Immature natural killer cell (primary cell): ENCODE data around the gene VPS13C. TPM values are rescaled to one million over a fixed set of nuclear protein-coding genes. Genes with fewer than 3 reads are reported as not detected.

Experiments used
- DNase-seq, 3 donors: peaks; one replicate each; pipeline ENCODE4 v3.0.0; 2022; ENCODE audit warnings: mixed read lengths in 1 of 3
- H3K27ac Mint-ChIP-seq, 6 donors: one replicate each; pipeline ENCODE4 v1.8.0; 2020; ENCODE audit warnings: mixed read lengths in 6 of 6, mild to moderate bottlenecking in 5 of 6, inconsistent platforms in 4 of 6, moderate library complexity in 3 of 6
- H3K27me3 Mint-ChIP-seq, 3 donors: one replicate each; pipeline ENCODE4 v1.8.0; 2020 to 2021; ENCODE audit warnings: low read depth in 3 of 3, mild to moderate bottlenecking in 3 of 3, mixed read lengths in 3 of 3, moderate library complexity in 3 of 3, inconsistent platforms in 1 of 3
- H3K36me3 Mint-ChIP-seq, 3 donors: one replicate each; pipeline ENCODE4 v1.8.0; 2020; ENCODE audit warnings: mixed read lengths in 3 of 3, inconsistent platforms in 2 of 3, mild to moderate bottlenecking in 2 of 3
- H3K4me1 Mint-ChIP-seq, 2 donors: one replicate each; pipeline ENCODE4 v1.8.0; 2020; ENCODE audit warnings: inconsistent platforms in 2 of 2, mild to moderate bottlenecking in 2 of 2, mixed read lengths in 2 of 2, moderate library complexity in 1 of 2
- H3K4me3 Mint-ChIP-seq, 5 donors: one replicate each; pipeline ENCODE4 v1.8.0; 2020; ENCODE audit warnings: mild to moderate bottlenecking in 5 of 5, mixed read lengths in 5 of 5, inconsistent platforms in 3 of 5, moderate library complexity in 3 of 5
- H3K9me3 Mint-ChIP-seq, 6 donors: one replicate each; pipeline ENCODE4 v1.8.0; 2020; ENCODE audit warnings: mild to moderate bottlenecking in 6 of 6, mixed read lengths in 6 of 6, inconsistent platforms in 4 of 6, moderate library complexity in 3 of 6
- polyA plus RNA-seq, 3 donors: library from polyadenylated mRNA; unstranded; fragments of 300-500 nt; fragmentation: Illumina TruSeq; gene quantifications; one replicate each; pipeline ENCODE4 v1.2.3, GENCODE V29; 2021

Gene VPS13C
- polyA plus RNA-seq, 3 donors from 2014 or later: 9.8 to 18.5 (median 11.1) TPM

- peaks cover 5 to 24% (median 19%) of the 10 kb centered on the region in 6 donors for H3K9me3 Mint-ChIP-seq
- no peak for DNase-seq
- peak overlapping the region in 1 of 6 donors; percentile 45 for H3K27ac Mint-ChIP-seq
- H3K27me3 Mint-ChIP-seq: peaks cover 0 to 3% (median 0%) of the 10 kb centered on the region in 3 donors
- peaks cover 0 to 14% of the 10 kb centered on the region in 2 donors for H3K4me1 Mint-ChIP-seq
- H3K4me3 Mint-ChIP-seq: no peak overlapping the region
- peaks cover 42 to 51% (median 50%) of the 10 kb centered on the region in 3 donors for H3K36me3 Mint-ChIP-seq
These were observed 170.5 kb downstream of the VPS13C start for GRCh38 chr15:61889706-61890105.

GRCh38 chr15:61888074-61888780, 172.0 kb downstream of the VPS13C start:
- no peak for DNase-seq
- H3K4me1 Mint-ChIP-seq: peaks cover 0 to 8% of the 10 kb centered on the region in 2 donors
- peaks cover 0 to 1% (median 0%) of the 10 kb centered on the region in 3 donors for H3K27me3 Mint-ChIP-seq
- peaks cover 5 to 12% (median 11%) of the 10 kb centered on the region in 6 donors for H3K9me3 Mint-ChIP-seq
- no peak overlapping the region for H3K4me3 Mint-ChIP-seq
- peaks cover 30 to 36% (median 35%) of the 10 kb centered on the region in 3 donors for H3K36me3 Mint-ChIP-seq
- no peak overlapping the region for H3K27ac Mint-ChIP-seq

DNA sequence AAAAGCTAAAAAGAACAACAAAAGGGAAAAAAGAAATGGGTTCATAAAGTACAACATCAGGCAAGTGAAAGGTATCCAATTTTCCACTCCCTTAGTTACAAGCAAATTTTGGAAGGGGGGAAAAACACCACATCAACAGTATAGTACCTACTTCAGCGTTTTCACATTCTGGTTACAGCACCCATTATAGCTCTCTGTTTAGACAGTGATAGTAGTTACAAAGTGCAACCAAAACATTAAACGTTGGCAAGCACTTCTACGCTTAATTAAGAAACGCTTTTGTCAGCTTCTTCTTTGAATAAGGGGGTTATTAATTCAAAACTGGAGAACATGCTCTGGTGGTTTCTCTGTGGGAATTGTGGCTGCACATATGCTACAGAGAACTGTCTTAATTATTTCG, 180.2 kb downstream of the VPS13C start:
- no peak overlapping the region for H3K4me3 Mint-ChIP-seq
- H3K27ac Mint-ChIP-seq: no peak overlapping the region
- DNase-seq: no peak
- peaks cover 9 to 26% (median 21%) of the 10 kb centered on the region in 3 donors for H3K36me3 Mint-ChIP-seq
- H3K27me3 Mint-ChIP-seq: no peaks in the 10 kb centered on the region
- H3K4me1 Mint-ChIP-seq: no peaks in the 10 kb centered on the region
- no peaks in the 10 kb centered on the region for H3K9me3 Mint-ChIP-seq

DNA sequence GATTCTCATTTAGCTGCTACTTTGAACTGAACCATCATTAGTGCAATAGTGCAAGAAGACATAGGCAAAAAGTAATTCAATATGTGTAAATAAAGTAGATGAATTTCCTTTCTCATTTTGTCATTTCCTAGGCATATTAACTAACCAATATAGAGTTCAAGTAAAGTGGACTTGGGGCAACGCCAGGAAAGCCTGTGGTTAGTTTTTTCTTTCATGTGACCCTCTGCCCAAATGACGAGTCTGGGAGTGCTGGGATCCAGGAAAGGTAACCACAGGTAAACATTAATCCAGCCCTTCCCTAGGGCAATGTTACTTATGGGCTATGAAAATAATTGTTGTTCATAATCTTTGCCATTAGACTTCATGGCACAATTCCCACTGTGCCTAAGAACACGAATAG, 181.0 kb downstream of the VPS13C start:
- no peaks in the 10 kb centered on the region for H3K9me3 Mint-ChIP-seq
- no peak overlapping the region for H3K4me3 Mint-ChIP-seq
- no peaks in the 10 kb centered on the region for H3K27me3 Mint-ChIP-seq
- H3K27ac Mint-ChIP-seq: no peak overlapping the region
- peaks cover 9 to 26% (median 21%) of the 10 kb centered on the region in 3 donors for H3K36me3 Mint-ChIP-seq
- H3K4me1 Mint-ChIP-seq: no peaks in the 10 kb centered on the region
- no peak for DNase-seq

DNA sequence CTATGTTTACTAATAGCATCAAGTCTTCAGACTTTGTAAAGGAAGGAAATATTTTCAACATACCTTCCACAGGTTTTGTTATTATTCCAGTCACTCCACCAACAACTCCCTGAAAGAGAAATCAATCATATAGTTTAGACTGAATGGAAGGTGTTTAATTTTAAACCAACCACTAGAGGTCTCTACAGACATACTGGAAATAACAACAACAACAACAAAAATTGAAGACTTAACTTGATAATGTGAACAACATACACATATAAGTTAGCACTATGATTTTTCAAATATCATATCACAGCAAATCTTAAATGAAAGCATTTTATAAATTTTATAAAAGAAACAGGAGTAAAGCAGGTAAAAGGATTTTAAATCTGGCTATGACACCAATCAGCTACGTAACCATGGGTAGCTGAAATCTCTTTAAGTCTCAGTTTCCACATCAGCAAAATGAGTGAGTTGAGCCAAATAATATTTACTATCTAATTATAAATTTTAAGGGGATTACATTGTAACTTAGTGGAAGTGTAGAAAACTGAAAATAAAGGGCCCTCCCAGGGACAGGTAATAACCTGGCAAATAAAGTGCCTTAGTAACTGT, 188.2 kb downstream of the VPS13C start:
- H3K4me3 Mint-ChIP-seq: no peak overlapping the region
- H3K9me3 Mint-ChIP-seq: no peaks in the 10 kb centered on the region
- H3K4me1 Mint-ChIP-seq: peaks cover 0 to 1% of the 10 kb centered on the region in 2 donors
- no peaks in the 10 kb centered on the region for H3K27me3 Mint-ChIP-seq
- H3K27ac Mint-ChIP-seq: peak overlapping the region in 1 of 6 donors; percentile 29
- DNase-seq: peak in 1 of 3 donors; percentile 7
- peaks cover 29 to 52% (median 34%) of the 10 kb centered on the region in 3 donors for H3K36me3 Mint-ChIP-seq

DNA sequence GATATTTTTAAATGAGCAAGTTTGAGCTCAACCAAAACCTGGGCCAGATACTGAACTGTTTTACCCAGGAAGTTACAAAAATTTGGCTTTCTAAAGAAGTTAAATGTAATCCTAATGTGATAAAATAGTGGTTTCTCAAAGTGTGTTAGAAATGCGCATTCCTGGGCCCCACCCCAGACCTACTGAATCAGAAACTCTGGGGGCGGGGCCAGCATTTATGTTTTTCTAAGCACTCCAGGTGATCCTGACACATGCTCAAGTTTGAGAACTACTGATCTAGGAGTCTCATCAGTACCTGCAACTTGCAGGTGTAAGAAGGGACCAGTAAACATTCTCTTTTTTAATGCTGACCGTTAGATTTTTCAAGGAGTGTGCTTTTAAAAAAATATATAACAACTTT, 190.6 kb downstream of the VPS13C start:
- no peaks in the 10 kb centered on the region for H3K9me3 Mint-ChIP-seq
- no peak for DNase-seq
- H3K4me1 Mint-ChIP-seq: peaks cover 0 to 1% of the 10 kb centered on the region in 2 donors
- peaks cover 28 to 46% (median 29%) of the 10 kb centered on the region in 3 donors for H3K36me3 Mint-ChIP-seq
- H3K4me3 Mint-ChIP-seq: no peak overlapping the region
- H3K27me3 Mint-ChIP-seq: no peaks in the 10 kb centered on the region
- no peak overlapping the region for H3K27ac Mint-ChIP-seq

DNA sequence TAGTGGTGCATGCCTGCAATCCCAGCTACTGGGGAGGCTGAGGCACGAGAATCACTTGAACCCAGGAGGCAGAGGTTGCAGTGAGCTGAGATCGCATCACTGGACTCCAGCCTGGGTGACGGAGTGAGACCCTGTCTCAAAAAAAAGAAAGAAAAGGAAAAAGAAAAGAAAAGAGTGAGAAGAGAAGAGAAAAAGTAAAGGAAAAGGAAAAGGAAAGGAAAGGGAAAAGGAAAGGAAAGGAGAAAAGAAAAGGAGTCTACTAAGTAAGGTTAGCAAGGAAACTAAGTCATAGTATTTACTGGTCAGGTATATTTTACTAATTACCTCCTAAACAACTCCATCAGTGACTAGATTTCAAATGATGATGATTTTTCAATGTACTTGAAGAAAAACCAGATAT, 198.3 kb downstream of the VPS13C start:
- no peaks in the 10 kb centered on the region for H3K4me1 Mint-ChIP-seq
- peaks cover 0 to 14% (median 13%) of the 10 kb centered on the region in 3 donors for H3K36me3 Mint-ChIP-seq
- no peak overlapping the region for H3K27ac Mint-ChIP-seq
- DNase-seq: no peak
- no peak overlapping the region for H3K4me3 Mint-ChIP-seq
- peaks cover 0 to 2% (median 0%) of the 10 kb centered on the region in 3 donors for H3K27me3 Mint-ChIP-seq
- no peaks in the 10 kb centered on the region for H3K9me3 Mint-ChIP-seq

DNA sequence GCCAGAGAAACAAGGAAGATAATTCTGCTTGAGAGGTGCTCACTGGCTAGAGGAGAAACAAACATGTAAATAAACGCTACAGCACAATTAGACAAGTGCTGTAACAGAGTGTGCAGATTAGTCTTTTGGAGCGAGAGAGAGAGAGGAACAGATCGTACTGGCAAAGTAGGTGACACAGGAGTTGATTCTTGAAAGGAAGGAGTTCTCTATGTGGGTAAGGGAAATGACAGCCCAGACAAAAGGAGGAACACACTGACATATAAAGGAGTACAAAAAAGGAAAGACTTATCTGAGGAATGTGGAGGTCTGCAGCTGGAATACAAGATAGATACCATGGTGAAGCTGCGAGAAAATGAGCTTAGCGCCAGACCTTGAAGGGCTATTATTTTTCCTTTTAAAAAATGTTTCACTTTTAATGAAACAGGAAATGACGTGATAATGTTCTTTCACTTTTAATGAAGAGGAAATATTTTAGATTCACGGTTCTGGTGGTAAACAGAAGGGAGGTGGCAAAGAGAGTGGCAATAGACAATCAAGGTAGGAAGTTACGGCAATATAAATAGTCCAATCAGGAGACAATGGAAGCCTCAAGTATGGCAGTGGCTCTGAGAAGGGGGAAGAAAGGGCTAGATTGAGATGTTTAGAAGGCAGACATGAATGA, 202.9 kb downstream of the VPS13C start:
- Mint-ChIP-seq H3K36me3 (peaks cover 0 to 8% (median 5%) of the 10 kb centered on the region in 3 donors), H3K9me3 (no peaks in the 10 kb centered on the region), H3K4me1 (peaks cover 0 to 6% of the 10 kb centered on the region in 2 donors), H3K4me3 (no peak overlapping the region), H3K27ac (no peak overlapping the region), H3K27me3 (peaks cover 0 to 2% (median 0%) of the 10 kb centered on the region in 3 donors)
- peak; percentile 64 to 72 (median 68) for DNase-seq

DNA sequence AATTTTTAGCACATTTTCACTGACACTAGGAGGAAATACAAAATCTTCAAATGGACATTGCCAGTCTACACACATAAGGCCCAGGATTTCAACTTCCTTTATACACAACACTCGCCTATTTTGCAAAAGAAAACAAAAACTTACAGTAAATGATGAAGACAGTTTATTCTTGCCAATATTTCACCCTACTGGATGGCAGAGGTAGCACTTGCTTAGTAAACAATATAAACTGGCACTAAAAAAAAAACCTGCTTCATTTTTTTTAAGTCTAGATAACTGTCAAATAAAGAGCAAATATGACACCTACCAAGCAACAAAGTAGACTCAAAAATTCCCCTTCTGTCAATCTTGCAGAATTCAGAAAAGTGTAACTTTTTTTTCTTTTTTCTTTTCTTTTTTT, 204.0 kb downstream of the VPS13C start:
- peak overlapping the region in 4 of 6 donors; percentile 51 to 90 (median 76) for H3K27ac Mint-ChIP-seq
- H3K9me3 Mint-ChIP-seq: no peaks in the 10 kb centered on the region
- peak overlapping the region; percentile 19 to 70 (median 49) for H3K4me3 Mint-ChIP-seq
- H3K27me3 Mint-ChIP-seq: no peaks in the 10 kb centered on the region
- peak in 1 of 3 donors; percentile 10 for DNase-seq
- peaks cover 0 to 6% of the 10 kb centered on the region in 2 donors for H3K4me1 Mint-ChIP-seq
- H3K36me3 Mint-ChIP-seq: peaks cover 2 to 18% (median 5%) of the 10 kb centered on the region in 3 donors

DNA sequence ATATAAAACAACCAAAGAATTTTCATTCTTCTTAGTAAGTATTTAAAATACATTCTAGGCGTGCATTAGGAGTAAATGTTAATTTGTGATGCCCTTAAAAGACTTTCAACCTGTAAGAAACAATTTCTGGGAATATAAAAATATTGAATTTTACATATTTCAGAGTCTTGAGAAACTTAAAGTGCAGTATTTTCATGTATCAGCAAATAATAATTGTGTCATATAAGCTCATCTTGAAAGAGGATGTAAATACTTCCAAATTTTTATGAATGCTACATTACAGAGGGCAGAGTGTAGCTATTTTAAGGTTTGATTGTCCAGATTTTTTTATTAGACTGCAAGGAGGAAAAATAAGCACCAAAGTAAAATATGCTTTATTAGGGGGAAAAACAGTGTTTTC, 207.1 kb downstream of the VPS13C start:
- Mint-ChIP-seq H3K27me3 (peaks cover 0 to 3% (median 0%) of the 10 kb centered on the region in 3 donors), H3K4me3 (no peak overlapping the region), H3K4me1 (peaks cover 0 to 6% of the 10 kb centered on the region in 2 donors), H3K27ac (no peak overlapping the region), H3K36me3 (peaks cover 9 to 21% (median 14%) of the 10 kb centered on the region in 3 donors), H3K9me3 (no peaks in the 10 kb centered on the region)
- DNase-seq: no peak

GRCh38 chr15:61851955-61852354, 208.3 kb downstream of the VPS13C start:
- Mint-ChIP-seq H3K4me3 (no peak overlapping the region), H3K9me3 (no peaks in the 10 kb centered on the region), H3K27me3 (peaks cover 0 to 3% (median 0%) of the 10 kb centered on the region in 3 donors), H3K27ac (no peak overlapping the region), H3K4me1 (peaks cover 3 to 6% of the 10 kb centered on the region in 2 donors), H3K36me3 (peaks cover 9 to 21% (median 14%) of the 10 kb centered on the region in 3 donors)
- no peak for DNase-seq

DNA sequence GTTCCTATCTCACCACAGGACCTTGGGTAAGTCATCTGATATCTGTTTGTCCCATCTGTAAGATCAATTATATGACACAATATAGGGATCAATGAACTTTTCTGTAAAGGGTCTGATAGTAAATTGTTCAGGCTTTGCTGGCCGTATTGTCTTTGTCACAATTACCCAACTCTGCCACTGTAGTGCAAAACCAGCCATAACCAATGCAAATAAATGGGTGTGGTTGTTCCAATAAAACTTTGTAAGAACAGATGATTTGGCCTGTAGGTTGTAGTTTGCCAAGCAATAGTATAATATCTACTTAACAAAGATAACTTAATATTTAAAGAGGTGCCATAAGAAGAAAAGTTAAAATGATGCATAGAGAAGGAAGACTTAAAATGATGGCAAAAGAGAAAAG, 210.8 kb downstream of the VPS13C start:
- Mint-ChIP-seq H3K9me3 (no peaks in the 10 kb centered on the region), H3K27me3 (peaks cover 0 to 3% (median 0%) of the 10 kb centered on the region in 3 donors), H3K36me3 (peaks cover 9 to 21% (median 14%) of the 10 kb centered on the region in 3 donors), H3K4me1 (peaks cover 3 to 10% of the 10 kb centered on the region in 2 donors), H3K27ac (peak overlapping the region in 1 of 6 donors; percentile 51), H3K4me3 (no peak overlapping the region)
- DNase-seq: no peak

- H3K4me3 Mint-ChIP-seq: no peak overlapping the region
- peaks cover 3 to 10% (median 10%) of the 10 kb centered on the region in 3 donors for H3K27me3 Mint-ChIP-seq
- H3K9me3 Mint-ChIP-seq: no peaks in the 10 kb centered on the region
- H3K27ac Mint-ChIP-seq: no peak overlapping the region
- H3K4me1 Mint-ChIP-seq: peaks cover 0 to 2% of the 10 kb centered on the region in 2 donors
- no peaks in the 10 kb centered on the region for H3K36me3 Mint-ChIP-seq
- no peak for DNase-seq
These were observed 218.8 kb downstream of the VPS13C start for GRCh38 chr15:61841466-61841865.

DNA sequence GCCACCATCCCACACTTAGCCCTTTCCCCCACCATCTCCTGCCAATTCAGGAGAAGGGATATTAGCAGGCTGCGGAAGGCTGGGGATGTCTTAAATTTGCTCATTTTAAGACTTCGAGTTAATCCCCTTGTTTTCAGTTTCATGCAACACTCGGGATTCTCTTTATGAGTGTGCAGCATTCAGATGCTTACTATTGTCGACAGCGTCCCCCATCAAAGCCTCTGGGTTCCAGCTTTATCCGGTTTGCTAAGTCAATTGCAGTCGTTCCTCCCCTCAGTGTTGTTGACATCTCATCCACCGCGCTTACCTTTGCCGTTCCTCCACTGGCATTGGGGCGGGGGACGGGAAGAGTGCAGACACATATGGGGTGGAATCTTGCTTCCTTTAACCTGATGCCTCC, 220.2 kb downstream of the VPS13C start:
- Mint-ChIP-seq H3K4me1 (no peaks in the 10 kb centered on the region), H3K36me3 (no peaks in the 10 kb centered on the region), H3K4me3 (no peak overlapping the region), H3K27ac (no peak overlapping the region), H3K9me3 (no peaks in the 10 kb centered on the region), H3K27me3 (peaks cover 3 to 10% (median 10%) of the 10 kb centered on the region in 3 donors)
- DNase-seq: no peak
